Stimulated activated memory B cell treated with anti-CD40 and anti-IgM and Interleukin-4, amounts not matched to agents 10 μg/mL and 1 μg/mL and 100 μg/mL, for 72 hours (primary cell): ENCODE data around the gene NUBP1.

Source experiments
- ATAC-seq: fragments of 150-1000 bp; cut with Tn5 transposase; 2 replicates; pipeline ENCODE4 v1.10.0; 2021
- H3K27ac Mint-ChIP-seq: one replicate; pipeline ENCODE4 v1.8.0; 2022; ENCODE audit warnings: mild to moderate bottlenecking, mixed read lengths
- H3K27me3 Mint-ChIP-seq: one replicate; pipeline ENCODE4 v1.8.0; 2022; ENCODE audit warnings: mixed read lengths
- H3K36me3 Mint-ChIP-seq: one replicate; pipeline ENCODE4 v1.8.0; 2022; ENCODE audit warnings: mixed read lengths
- H3K4me1 Mint-ChIP-seq: one replicate; pipeline ENCODE4 v1.8.0; 2022; ENCODE audit warnings: mixed read lengths
- H3K4me3 Mint-ChIP-seq: one replicate; pipeline ENCODE4 v1.8.0; 2022; ENCODE audit warnings: mild to moderate bottlenecking, moderate library complexity, mixed read lengths
- H3K9me3 Mint-ChIP-seq: one replicate; pipeline ENCODE4 v1.8.0; 2022; ENCODE audit warnings: mixed read lengths

The NUBP1 gene

GRCh38 chr16:10808850-10809249 is 65.2 kb downstream of the NUBP1 start:
- H3K4me1 Mint-ChIP-seq: peaks cover 85% of the 10 kb centered on the region
- H3K4me3 Mint-ChIP-seq: no peak overlapping the region
- no peak for ATAC-seq
- no peaks in the 10 kb centered on the region for H3K36me3 Mint-ChIP-seq
- no peaks in the 10 kb centered on the region for H3K9me3 Mint-ChIP-seq
- peak overlapping the region; percentile 89 for H3K27ac Mint-ChIP-seq
- H3K27me3 Mint-ChIP-seq: no peaks in the 10 kb centered on the region

GRCh38 chr16:10809706-10810105 is 66.1 kb downstream of the NUBP1 start:
- peaks cover 83% of the 10 kb centered on the region for H3K4me1 Mint-ChIP-seq
- ATAC-seq: no peak
- peak overlapping the region; percentile 89 for H3K27ac Mint-ChIP-seq
- H3K27me3 Mint-ChIP-seq: no peaks in the 10 kb centered on the region
- no peaks in the 10 kb centered on the region for H3K36me3 Mint-ChIP-seq
- no peak overlapping the region for H3K4me3 Mint-ChIP-seq
- no peaks in the 10 kb centered on the region for H3K9me3 Mint-ChIP-seq

- H3K36me3 Mint-ChIP-seq: no peaks in the 10 kb centered on the region
- H3K4me1 Mint-ChIP-seq: peaks cover 64% of the 10 kb centered on the region
- peak overlapping the region; percentile 48 for H3K4me3 Mint-ChIP-seq
- peak; percentile 90 for ATAC-seq
- no peaks in the 10 kb centered on the region for H3K27me3 Mint-ChIP-seq
- H3K27ac Mint-ChIP-seq: peak overlapping the region; percentile 89
- no peaks in the 10 kb centered on the region for H3K9me3 Mint-ChIP-seq
These were observed 68.9 kb downstream of the NUBP1 start for GRCh38 chr16:10812312-10813098.

GRCh38 chr16:10813099-10813455 is 69.4 kb downstream of the NUBP1 start:
- no peaks in the 10 kb centered on the region for H3K9me3 Mint-ChIP-seq
- no peak for ATAC-seq
- H3K4me3 Mint-ChIP-seq: peak overlapping the region; percentile 29
- peaks cover 59% of the 10 kb centered on the region for H3K4me1 Mint-ChIP-seq
- H3K27ac Mint-ChIP-seq: peak overlapping the region; percentile 89
- H3K27me3 Mint-ChIP-seq: no peaks in the 10 kb centered on the region
- no peaks in the 10 kb centered on the region for H3K36me3 Mint-ChIP-seq

GRCh38 chr16:10817514-10817913 is 73.9 kb downstream of the NUBP1 start:
- no peaks in the 10 kb centered on the region for H3K9me3 Mint-ChIP-seq
- H3K36me3 Mint-ChIP-seq: no peaks in the 10 kb centered on the region
- no peak overlapping the region for H3K4me3 Mint-ChIP-seq
- peak overlapping the region; percentile 35 for H3K27ac Mint-ChIP-seq
- no peaks in the 10 kb centered on the region for H3K27me3 Mint-ChIP-seq
- no peak for ATAC-seq
- peaks cover 45% of the 10 kb centered on the region for H3K4me1 Mint-ChIP-seq

GRCh38 chr16:10817963-10818941 is 74.6 kb downstream of the NUBP1 start, which contains the start of gene TVP23A:
Gene TVP23A, minus strand, starts transcription at chr16:10818794. Its CDS starts 301 bp downstream, at chr16:10818493.
- peak; percentile 37 for ATAC-seq
- H3K9me3 Mint-ChIP-seq: no peaks in the 10 kb centered on the region
- peak within 1 kb of the TSS; percentile 79 for H3K27ac Mint-ChIP-seq
- peaks cover 37% of the 10 kb centered on the region for H3K4me1 Mint-ChIP-seq
- H3K36me3 Mint-ChIP-seq: no peaks in the 10 kb centered on the region
- no peak within 1 kb of the TSS for H3K4me3 Mint-ChIP-seq
- H3K27me3 Mint-ChIP-seq: no peaks in the 10 kb centered on the region
